BJ (cell line): ENCODE measurements around the gene SERF2. TPM values are rescaled to one million over a fixed set of nuclear protein-coding genes. Genes with fewer than 3 reads are reported as not detected.
"Not testable (repeated sequence)": the region's sequence is repeated elsewhere in the genome, so short reads cannot be mapped to it uniquely, and the experiment has no call there.

ENCODE experiments used
- CTCF ChIA-PET: fragments of 350-600 bp; formaldehyde crosslinking; extraction: SDS; loops from one replicate; lab custom pipeline; 2021; ENCODE audit warnings: antibody characterized with exemption, inconsistent platforms; lab: Yijun Ruan, JAX
- POLR2A ChIA-PET: fragments of 300-600 bp; sonication (Branson Sonifier 250); formaldehyde crosslinking; extraction: SDS; loops from one replicate; lab custom pipeline; 2021; ENCODE audit warnings: antibody characterized with exemption; lab: Charles Lee
- DNase-seq: peaks from one replicate; pipeline ENCODE4 v3.0.0-alpha.2; 2011; ENCODE audit warnings: low read depth
- H3K27me3 ChIP-seq: 2 replicates; pipeline ENCODE4 v1.6.0; 2011; ENCODE audit warnings: low read length; ENCODE audit not compliant: control insufficient read depth, insufficient read depth
- H3K36me3 ChIP-seq: 2 replicates; pipeline ENCODE4 v1.5.1; 2011; ENCODE audit warnings: low read length; ENCODE audit not compliant: control insufficient read depth, insufficient read depth
- H3K4me3 ChIP-seq: 2 replicates; pipeline ENCODE4 v1.5.1; 2011; ENCODE audit warnings: low read depth, mild to moderate bottlenecking, control low read depth, low read length
- CTCF ChIP-seq: IDR thresholded peaks from 2 replicates; pipeline ENCODE4 v1.5.1; 2011; ENCODE audit warnings: low read depth, mild to moderate bottlenecking, control low read depth, inconsistent platforms, low read length, moderate library complexity; ENCODE audit not compliant: insufficient read depth
- polyA plus RNA-seq: library from polyadenylated mRNA; depleted of rRNA; stranded (reverse); fragments of >200 nt; gene quantifications from 2 replicates; pipeline ENCODE4 v1.2.3, GENCODE V29; 2011; rRNA removed
- small RNA-seq: library from RNA; depleted of rRNA; stranded (forward); fragments of <200 nt; gene quantifications from one replicate; pipeline ENCODE3, GENCODE V24; 2012; ENCODE audit warnings: low replicate concordance, low read depth; ENCODE audit not compliant: insufficient read length

SERF2 gene
- polyA plus RNA-seq, 1 experiment: 848 TPM

- no peaks in the 10 kb centered on the region for H3K36me3 ChIP-seq
- H3K4me3 ChIP-seq: peak overlapping the region; percentile 18
- no peak for DNase-seq
- ChIA-PET POLR2A (interaction anchor here (0.6 kb wide), 1 partner anchor 18 kb away, joined by 4 read pairs; no protein-coding TSS in a partner anchor), CTCF (no interaction called here)
- no peak for TF ChIP-seq CTCF
- no peaks in the 10 kb centered on the region for H3K27me3 ChIP-seq
These were observed 36.0 kb downstream of the SERF2 start for GRCh38 chr15:43828061-43828657.

DNA sequence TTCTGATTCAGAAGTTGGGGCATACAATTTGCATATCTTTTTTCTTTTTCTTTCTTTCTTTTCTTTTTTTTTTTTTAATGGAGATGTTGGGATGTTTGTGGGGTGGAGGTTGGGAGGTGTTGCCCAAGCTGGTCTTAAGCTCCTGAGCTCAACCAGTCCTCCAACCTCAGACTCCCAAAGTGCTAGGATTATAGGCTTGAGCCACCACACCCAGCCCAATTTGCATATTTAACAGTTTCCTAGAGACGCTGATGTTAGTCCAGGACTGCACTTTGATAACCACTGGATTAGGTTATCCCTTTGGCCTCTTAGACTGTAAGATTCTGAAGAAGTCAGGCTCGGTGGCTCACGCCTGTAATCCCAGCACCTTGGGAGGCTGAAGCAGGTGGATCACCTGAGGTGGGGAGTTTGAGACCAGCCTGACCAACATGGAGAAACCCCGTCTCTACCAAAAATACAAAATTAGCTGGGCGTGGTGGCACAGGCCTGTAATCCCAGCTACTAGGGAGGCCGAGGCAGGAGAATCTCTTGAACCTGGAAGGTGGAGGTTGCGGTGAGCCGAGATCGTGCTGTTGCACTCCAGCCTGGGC lies 37.9 kb downstream of the SERF2 start:
- H3K27me3 ChIP-seq, CTCF ChIA-PET, DNase-seq, H3K36me3 ChIP-seq, POLR2A ChIA-PET, H3K4me3 ChIP-seq: not testable (repeated sequence)

DNA sequence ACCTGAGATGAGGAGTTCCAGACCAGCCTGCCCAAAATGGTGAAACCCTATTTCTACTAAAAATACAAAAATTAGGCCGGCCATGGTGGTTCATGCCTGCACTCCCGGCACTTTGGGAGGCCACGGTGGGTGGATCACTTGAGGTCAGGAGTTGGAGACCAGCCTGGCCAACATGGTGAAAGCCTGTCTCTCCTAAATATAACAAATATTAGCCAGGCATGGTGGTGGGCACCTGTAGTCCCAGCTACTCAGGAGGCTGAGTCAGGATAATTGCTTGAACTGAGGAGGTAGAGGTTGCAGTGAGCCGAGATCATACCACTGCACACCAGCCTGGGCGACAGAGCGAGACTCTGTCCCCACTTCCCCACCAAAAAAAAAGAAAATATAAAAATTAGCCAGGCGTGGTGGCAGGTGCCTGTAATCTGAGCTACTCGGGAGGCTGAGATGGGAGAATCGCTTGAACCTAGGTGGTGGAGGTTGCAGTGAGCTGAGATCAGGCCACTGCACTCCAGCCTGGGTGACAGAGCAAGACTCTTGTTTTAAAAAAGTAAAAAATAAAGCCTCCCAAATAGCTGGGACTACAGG lies 38.7 kb downstream of the SERF2 start:
- CTCF ChIA-PET: interaction anchor here (0.6 kb wide), 2 partner anchors 73 to 340 kb away, joined by 3 to 4 read pairs; no protein-coding TSS in a partner anchor
- H3K27me3 ChIP-seq, H3K36me3 ChIP-seq, DNase-seq, POLR2A ChIA-PET, H3K4me3 ChIP-seq: not testable (repeated sequence)

- H3K36me3 ChIP-seq, DNase-seq, H3K4me3 ChIP-seq, POLR2A ChIA-PET, H3K27me3 ChIP-seq: not testable (repeated sequence)
- CTCF ChIA-PET: interaction anchor here (0.6 kb wide), 2 partner anchors 73 to 340 kb away, joined by 3 to 4 read pairs; no protein-coding TSS in a partner anchor
These were observed 39.5 kb downstream of the SERF2 start for GRCh38 chr15:43831519-43832052.

DNA sequence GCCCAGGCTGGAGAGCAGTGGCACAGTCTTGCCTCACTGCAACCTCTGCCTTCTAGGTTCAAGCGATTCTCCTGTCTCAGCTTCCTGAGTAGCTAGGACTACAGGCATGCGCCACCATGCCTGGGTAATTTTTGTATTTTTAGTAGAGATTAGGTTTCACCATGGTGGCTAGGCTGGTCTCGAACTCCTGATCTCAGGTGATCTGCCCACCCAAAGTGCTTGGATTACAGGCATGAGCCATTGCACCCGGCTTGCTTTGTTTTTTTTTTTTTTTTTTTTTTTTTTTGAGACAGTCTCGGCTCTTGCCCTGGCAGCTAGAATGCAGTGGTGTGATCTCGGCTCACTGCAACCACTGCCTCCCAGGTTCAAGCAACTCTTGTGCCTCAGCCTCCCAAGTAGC lies 40.4 kb downstream of the SERF2 start:
- not testable (repeated sequence) for H3K27me3 ChIP-seq, DNase-seq, H3K4me3 ChIP-seq, H3K36me3 ChIP-seq
- POLR2A ChIA-PET: interaction anchor here (0.6 kb wide), 1 partner anchor 10 kb away, joined by 8 read pairs; no protein-coding TSS in a partner anchor
- CTCF ChIA-PET: interaction anchor here (1.1 kb wide), 1 partner anchor 11 kb away, joined by 3 read pairs; no protein-coding TSS in a partner anchor

GRCh38 chr15:43845421-43845820 lies 53.3 kb downstream of the SERF2 start:
- TF ChIP-seq CTCF: no peak
- ChIA-PET POLR2A (no interaction called here), CTCF (interaction anchor here (0.5 kb wide), 1 partner anchor 348 kb away, joined by 4 read pairs; no protein-coding TSS in a partner anchor)
- Histone ChIP-seq H3K4me3 (no peak overlapping the region), H3K36me3 (no peaks in the 10 kb centered on the region), H3K27me3 (no peaks in the 10 kb centered on the region)
- no peak for DNase-seq

Small RNA genes lying within 50 kb of the gene (small RNA-seq; reads per million reads assigned to genes)
- not detected for gene MIR1282

Other genes with a start within 250 kb of the SERF2 start
- 24.1 and 29.2 TPM in 2 replicates for gene PPIP5K1, start 202.1 kb upstream of the SERF2 start, polyA plus RNA-seq
- gene CKMT1B, start 198.3 kb upstream of the SERF2 start, polyA plus RNA-seq: 0.12 and 0.25 TPM in 2 replicates
- gene STRC, start 173.5 kb upstream of the SERF2 start, polyA plus RNA-seq: not detected in 2 replicates
- 1.1 and 1.9 TPM in 2 replicates for gene CATSPER2, start 143.5 kb upstream of the SERF2 start, polyA plus RNA-seq
- gene CKMT1A, start 98.5 kb upstream of the SERF2 start, polyA plus RNA-seq: 0.17 TPM in 1 of 2 replicates, not detected in the other
- gene PDIA3, start 45.9 kb upstream of the SERF2 start, polyA plus RNA-seq: 199 and 425 TPM in 2 replicates
- gene ELL3, start 15.4 kb upstream of the SERF2 start, polyA plus RNA-seq: 1.2 and 2.0 TPM in 2 replicates
- gene SERINC4, start 7.9 kb downstream of the SERF2 start, polyA plus RNA-seq: 0.04 TPM in 1 of 2 replicates, not detected in the other
- gene HYPK, start 8.3 kb downstream of the SERF2 start, polyA plus RNA-seq: 3.4 and 7.8 TPM in 2 replicates
- gene MFAP1, start 32.4 kb downstream of the SERF2 start, polyA plus RNA-seq: 13.1 and 23.4 TPM in 2 replicates
- gene WDR76, start 34.7 kb downstream of the SERF2 start, polyA plus RNA-seq: 1.5 and 3.4 TPM in 2 replicates